Central memory CD4-positive, alpha-beta T cell (primary cell): Measurements from ENCODE around the gene JAM3.

Experiments used
- DNase-seq: peaks from one replicate; pipeline ENCODE4 v3.0.0; 2022

The JAM3 gene

DNA sequence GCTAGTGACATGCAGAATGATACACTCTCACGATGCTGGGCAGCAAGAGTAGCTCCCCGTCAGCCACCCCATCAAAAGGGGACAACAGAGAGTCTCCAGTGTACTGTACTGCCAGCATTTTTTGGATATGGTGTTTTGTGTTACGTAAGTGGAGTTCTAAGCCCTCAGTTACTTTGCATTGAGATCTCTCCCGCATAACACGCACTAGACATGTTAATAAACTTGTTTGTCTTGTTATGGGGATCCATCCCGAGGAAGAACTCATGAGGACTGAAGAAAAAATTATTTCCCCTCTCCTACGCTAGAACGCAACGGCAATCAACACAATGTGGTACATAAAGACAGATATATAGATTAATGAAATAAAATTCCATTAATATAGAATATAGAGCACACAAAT lies 130.7 kb downstream of the JAM3 start:
- DNase-seq: no peak

DNA sequence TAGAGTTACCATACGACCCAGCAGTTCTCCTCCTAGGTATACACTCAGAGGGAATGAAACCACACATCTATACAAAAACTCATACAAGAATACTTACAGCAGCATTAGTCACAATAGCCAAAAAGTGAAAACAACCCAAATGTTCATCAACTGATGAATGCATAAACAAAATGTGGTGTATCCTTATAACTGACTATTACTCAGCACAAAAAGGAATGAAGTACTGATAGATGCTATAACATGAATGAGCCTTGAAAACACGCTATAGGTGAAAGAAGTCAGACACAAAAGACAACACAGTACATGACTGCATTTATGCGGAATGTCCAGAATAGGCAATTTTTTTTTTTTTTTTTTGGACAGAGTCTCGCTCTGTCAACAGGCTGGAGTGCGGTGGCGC lies 131.8 kb downstream of the JAM3 start:
- DNase-seq: no peak
